A549 (cell line): ENCODE data around the gene LMTK3. TPM values are rescaled to one million over a fixed set of nuclear protein-coding genes. Genes with fewer than 3 reads are reported as not detected.
"Not testable (repeated sequence)": the region's sequence is repeated elsewhere in the genome, so short reads cannot be mapped to it uniquely, and the experiment has no call there.

Source experiments
- ATAC-seq, 2 experiments: fragments of 200-7000 bp in 1 of 2; fragments of >200 bp in 1 of 2; cut with Nextera tagmentation in 1 of 2; cut with Tn5 transposase in 1 of 2; 3 replicates each; pipeline versions ENCODE4 v1.8.0 to v1.9.1; 2018 to 2020; ENCODE audit warnings: mild to moderate bottlenecking in 1 of 2, moderate library complexity in 1 of 2
- CTCF ChIA-PET: fragments of 300-600 bp; sonication (Branson Sonifier 250); formaldehyde crosslinking; extraction: SDS; loops from one replicate; lab custom pipeline; 2021; ENCODE audit warnings: antibody characterized with exemption, inconsistent platforms; lab: Yijun Ruan, JAX
- POLR2A ChIA-PET: fragments of 350-600 bp; formaldehyde crosslinking; extraction: SDS; loops from one replicate; lab custom pipeline; 2021; ENCODE audit warnings: antibody characterized with exemption, inconsistent platforms; lab: Yijun Ruan, JAX
- DNase-seq, 2 experiments: peaks; one replicate each; pipeline versions ENCODE4 v3.0.0 to v3.0.0-alpha.2; 2011 to 2016; ENCODE audit warnings: low read depth in 1 of 2, low spot score in 1 of 2
- FAIRE-seq: peaks from 2 replicates; lab custom pipeline; 2011; peaks lifted over from hg19 to GRCh38; lab: Jason Lieb, UNC
- H3K27ac ChIP-seq, 2 experiments: fragments of >200 bp; sonication (Bioruptor Twin); formaldehyde crosslinking; 3 replicates each; pipeline ENCODE4 v1.5.1; 2016 to 2017
- H3K4me1 ChIP-seq: fragments of >200 bp; sonication (Bioruptor Twin); formaldehyde crosslinking; 3 replicates; pipeline ENCODE4 v1.6.1; 2016
- H3K4me2 ChIP-seq: fragments of >200 bp; sonication (Bioruptor Twin); formaldehyde crosslinking; 3 replicates; pipeline ENCODE4 v1.6.1; 2016
- H3K4me3 ChIP-seq: fragments of >200 bp; sonication (Bioruptor Twin); formaldehyde crosslinking; 3 replicates; pipeline ENCODE4 v1.5.1; 2016
- H3K9me3 ChIP-seq: fragments of >200 bp; sonication (Bioruptor Twin); formaldehyde crosslinking; 3 replicates; pipeline ENCODE4 v1.6.1; 2016
- CBX2 ChIP-seq: fragments of 200-600 bp; sonication (generic); IDR thresholded peaks from 2 replicates; pipeline ENCODE4 v1.6.1; 2016; ENCODE audit warnings: low read depth, mild to moderate bottlenecking, borderline replicate concordance
- CEBPB ChIP-seq, 2 experiments: fragments of >200 bp in 1 of 2; sonication (Bioruptor Twin) in 1 of 2; formaldehyde crosslinking in 1 of 2; IDR thresholded peaks; 2 replicates each; pipeline ENCODE4 v1.6.1; 2012 to 2016
- CHD4 ChIP-seq: fragments of 200-600 bp; sonication (generic); IDR thresholded peaks from 2 replicates; pipeline ENCODE4 v1.6.1; 2016; ENCODE audit warnings: antibody characterized with exemption, mild to moderate bottlenecking, borderline replicate concordance
- EP300 ChIP-seq, 2 experiments: fragments of >200 bp; sonication (Bioruptor Twin); formaldehyde crosslinking; IDR thresholded peaks; 2 replicates in 1 of 2; 3 replicates in 1 of 2; pipeline ENCODE4 v1.6.1; 2016 to 2017
- FOSB ChIP-seq: fragments of 250-450 bp; sonication (Bioruptor Pico); IDR thresholded peaks from 2 replicates; pipeline ENCODE4 v1.5.0; 2020; ENCODE audit warnings: mild to moderate bottlenecking, moderate library complexity
- FOSL2 ChIP-seq, 2 experiments: fragments of 450-650 bp in 1 of 2; fragments of >200 bp in 1 of 2; sonication (Bioruptor Twin) in 1 of 2; formaldehyde crosslinking; IDR thresholded peaks; 2 replicates each; pipeline versions ENCODE4 v1.5.0 to v1.6.1; 2016 to 2020; ENCODE audit warnings: mild to moderate bottlenecking in 1 of 2, moderate library complexity in 1 of 2
- GATA3 ChIP-seq: IDR thresholded peaks from 2 replicates; pipeline ENCODE4 v1.6.1; 2012; ENCODE audit warnings: borderline replicate concordance
- HOXB13 ChIP-seq: fragments of 250-450 bp; sonication (Bioruptor Pico); IDR thresholded peaks from 2 replicates; pipeline ENCODE4 v1.5.0; 2020; ENCODE audit warnings: low read depth, mild to moderate bottlenecking, moderate library complexity
- HOXB5 ChIP-seq: fragments of 250-450 bp; sonication (Bioruptor Pico); IDR thresholded peaks from 2 replicates; pipeline ENCODE4 v1.5.0; 2020; ENCODE audit warnings: mild to moderate bottlenecking, moderate library complexity
- JUNB ChIP-seq: fragments of >200 bp; sonication (Bioruptor Twin); formaldehyde crosslinking; IDR thresholded peaks from 2 replicates; pipeline ENCODE4 v1.6.1; 2016
- KDM5A ChIP-seq: fragments of 200-600 bp; sonication (generic); IDR thresholded peaks from 2 replicates; pipeline ENCODE4 v1.6.1; 2016; ENCODE audit warnings: antibody characterized with exemption, mild to moderate bottlenecking
- MAFK ChIP-seq: fragments of 450-650 bp; IDR thresholded peaks from 2 replicates; pipeline ENCODE4 v1.6.1; 2014; ENCODE audit not compliant: partially characterized antibody
- MYC ChIP-seq: IDR thresholded peaks from 2 replicates; pipeline ENCODE4 v1.6.1; 2012; ENCODE audit warnings: mild to moderate bottlenecking, inconsistent platforms, low read length, improper control_type of control experiment, borderline replicate concordance
- NFE2L2 ChIP-seq: fragments of 150-350 bp; conservative IDR thresholded peaks from 2 replicates; pipeline ENCODE4 v1.6.1; 2014; ENCODE audit warnings: low read length
- NR3C1 ChIP-seq: fragments of >200 bp; sonication (Bioruptor Twin); formaldehyde crosslinking; IDR thresholded peaks from 3 replicates; pipeline ENCODE4 v1.6.1; 2017
- RAD21 ChIP-seq, 2 experiments: fragments of >200 bp in 1 of 2; sonication (Bioruptor Twin) in 1 of 2; formaldehyde crosslinking in 1 of 2; IDR thresholded peaks in 1 of 2; conservative IDR thresholded peaks in 1 of 2; 2 replicates in 1 of 2; 3 replicates in 1 of 2; pipeline ENCODE4 v1.6.1; 2012 to 2018; ENCODE audit warnings: inconsistent platforms in 1 of 2
- SREBF2 ChIP-seq: fragments of 450-650 bp; IDR thresholded peaks from 2 replicates; pipeline ENCODE4 v1.6.1; 2014; ENCODE audit warnings: mild to moderate bottlenecking, moderate library complexity
- TFCP2L1 ChIP-seq: fragments of 250-450 bp; sonication (Bioruptor Pico); IDR thresholded peaks from 2 replicates; pipeline ENCODE4 v1.5.0; 2021; ENCODE audit warnings: mild to moderate bottlenecking
- TP53 ChIP-seq: fragments of 250-450 bp; sonication (Bioruptor Pico); IDR thresholded peaks from 2 replicates; pipeline ENCODE4 v1.5.0; 2021; ENCODE audit warnings: mild to moderate bottlenecking, moderate library complexity
- WGBS: methylation state at CpG from one replicate; pipeline ENCODE4 v1.1.6; 2017; ENCODE audit errors: missing lambda C conversion rate; 5-methylcytosine and 5-hydroxymethylcytosine counted together
- polyA plus RNA-seq, 4 experiments: library from polyadenylated mRNA; depleted of rRNA in 3 of 4; stranded (reverse); fragments of >200 nt; fragmentation: RNase III in 1 of 4; extraction: RNeasy Plus Mini Kit Qiagen cat#74134 plus additional on column Dnase treatment in 1 of 4; gene quantifications; 2 replicates in 3 of 4; 3 replicates in 1 of 4; pipeline ENCODE4 v1.2.3, GENCODE V29; 2011 to 2017
- TF ChIP-seq, protein P1 (sequence below): fragments of >200 bp; sonication (Bioruptor Twin); formaldehyde crosslinking; IDR thresholded peaks from 3 replicates; pipeline ENCODE4 v1.5.1; 2016
- TF ChIP-seq, protein P2 (sequence below): fragments of 450-650 bp; IDR thresholded peaks from 2 replicates; pipeline ENCODE4 v1.6.1; 2014; ENCODE audit warnings: antibody characterized with exemption

LMTK3 gene
- polyA plus RNA-seq, 2 of the 4 experiments (the other 2 are of a cell fraction) = 0.62 to 6.1 TPM

DNA sequence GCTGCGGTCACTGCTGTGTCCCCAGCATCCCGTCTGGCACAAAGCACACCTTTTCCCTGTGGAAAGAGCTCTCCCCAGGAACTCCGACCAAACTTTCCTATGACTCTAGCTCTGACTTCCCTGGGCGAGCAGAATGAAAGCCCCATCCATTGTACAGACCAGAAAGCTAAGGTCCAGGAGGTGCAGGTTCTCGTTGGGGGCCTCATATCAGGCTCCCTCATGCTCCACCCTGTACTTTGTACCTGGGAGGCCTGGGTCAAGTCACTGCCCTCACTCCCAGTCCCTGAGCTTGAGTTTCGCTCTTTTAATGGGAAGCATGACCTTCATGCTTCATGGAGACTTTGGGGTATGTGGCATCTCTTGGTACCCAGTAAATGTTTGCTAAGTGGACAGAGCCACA lies 24.1 kb downstream of the LMTK3 start:
- 22% methylated on average over 6 of the region's 6 CpGs for WGBS
- H3K9me3 ChIP-seq = no peaks in the 10 kb centered on the region
- ChIA-PET CTCF (interaction anchor here (0.6 to 9.5 kb wide), 18 partner anchors 7 to 155 kb away, joined by 3 to 268 read pairs (median 12); partner anchors contain the start of genes GRIN2D, GRWD1, KDELR1 and SPACA4), POLR2A (interaction anchor here (0.6 to 2.5 kb wide), 14 partner anchors 8 to 166 kb away, joined by 3 to 12 read pairs (median 3); partner anchors contain the start of genes RPL18 and SPHK2)
- no peak for DNase-seq
- peak; percentile 3 to 9 for ATAC-seq
- peak overlapping the region; percentile 91 to 94 for H3K27ac ChIP-seq
- H3K4me1 ChIP-seq = peaks cover 74% of the 10 kb centered on the region
- no peak for FAIRE-seq
- TF ChIP-seq TFCP2L1 (CRISPR knock-in tag) (no peak), NFE2L2 (no peak), MAFK (no peak), TP53 (CRISPR knock-in tag) (no peak), FOSB (no peak), HOXB13 (CRISPR knock-in tag) (no peak), FOSL2 (IDR thresholded peaks at IDR 0.05) (no peak), FOSL2 (CRISPR knock-in tag; IDR thresholded peaks at IDR 0.05) (no peak), SREBF2 (no peak), CBX2 (no peak)
- TF ChIP-seq, protein P1, sequence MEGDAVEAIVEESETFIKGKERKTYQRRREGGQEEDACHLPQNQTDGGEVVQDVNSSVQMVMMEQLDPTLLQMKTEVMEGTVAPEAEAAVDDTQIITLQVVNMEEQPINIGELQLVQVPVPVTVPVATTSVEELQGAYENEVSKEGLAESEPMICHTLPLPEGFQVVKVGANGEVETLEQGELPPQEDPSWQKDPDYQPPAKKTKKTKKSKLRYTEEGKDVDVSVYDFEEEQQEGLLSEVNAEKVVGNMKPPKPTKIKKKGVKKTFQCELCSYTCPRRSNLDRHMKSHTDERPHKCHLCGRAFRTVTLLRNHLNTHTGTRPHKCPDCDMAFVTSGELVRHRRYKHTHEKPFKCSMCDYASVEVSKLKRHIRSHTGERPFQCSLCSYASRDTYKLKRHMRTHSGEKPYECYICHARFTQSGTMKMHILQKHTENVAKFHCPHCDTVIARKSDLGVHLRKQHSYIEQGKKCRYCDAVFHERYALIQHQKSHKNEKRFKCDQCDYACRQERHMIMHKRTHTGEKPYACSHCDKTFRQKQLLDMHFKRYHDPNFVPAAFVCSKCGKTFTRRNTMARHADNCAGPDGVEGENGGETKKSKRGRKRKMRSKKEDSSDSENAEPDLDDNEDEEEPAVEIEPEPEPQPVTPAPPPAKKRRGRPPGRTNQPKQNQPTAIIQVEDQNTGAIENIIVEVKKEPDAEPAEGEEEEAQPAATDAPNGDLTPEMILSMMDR = no peak
- TF ChIP-seq, protein P2, sequence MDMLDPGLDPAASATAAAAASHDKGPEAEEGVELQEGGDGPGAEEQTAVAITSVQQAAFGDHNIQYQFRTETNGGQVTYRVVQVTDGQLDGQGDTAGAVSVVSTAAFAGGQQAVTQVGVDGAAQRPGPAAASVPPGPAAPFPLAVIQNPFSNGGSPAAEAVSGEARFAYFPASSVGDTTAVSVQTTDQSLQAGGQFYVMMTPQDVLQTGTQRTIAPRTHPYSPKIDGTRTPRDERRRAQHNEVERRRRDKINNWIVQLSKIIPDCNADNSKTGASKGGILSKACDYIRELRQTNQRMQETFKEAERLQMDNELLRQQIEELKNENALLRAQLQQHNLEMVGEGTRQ = no peak
- H3K4me3 ChIP-seq = no peak overlapping the region
- H3K4me2 ChIP-seq = peak overlapping the region; percentile 86

DNA sequence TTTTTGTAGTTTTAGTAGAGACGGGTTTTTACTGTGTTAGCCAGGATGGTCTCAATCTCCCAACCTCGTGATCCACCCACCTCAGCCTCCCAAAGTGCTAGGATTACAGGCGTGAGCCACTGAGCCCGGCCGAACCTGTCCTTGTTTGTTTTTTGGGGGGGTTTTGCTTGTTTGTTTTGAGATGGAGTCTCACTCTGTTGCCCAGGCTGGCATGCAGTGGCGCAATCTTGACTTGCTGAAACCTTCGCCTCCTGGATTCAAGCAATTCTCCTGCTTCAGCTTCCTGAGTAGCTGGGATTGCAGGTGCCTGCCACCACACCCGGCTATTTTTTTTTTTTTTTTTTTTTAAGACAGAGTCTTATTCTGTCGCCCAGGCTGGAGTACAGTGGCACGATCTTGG lies 24.9 kb downstream of the LMTK3 start:
- Histone ChIP-seq H3K4me1 (peaks cover 77% of the 10 kb centered on the region), H3K27ac (peak overlapping the region; percentile 91 to 94)
- CTCF ChIA-PET = interaction anchor here (0.6 to 9.5 kb wide), 11 partner anchors 9 to 154 kb away, joined by 3 to 268 read pairs (median 13); partner anchors contain the start of genes GRWD1 and SPACA4

GRCh38 chr19:48484931-48485612 lies 26.6 kb downstream of the LMTK3 start:
- Histone ChIP-seq H3K4me1 (peaks cover 62% of the 10 kb centered on the region), H3K4me2 (no peak overlapping the region), H3K4me3 (no peak overlapping the region), H3K9me3 (no peaks in the 10 kb centered on the region), H3K27ac (peak overlapping the region; percentile 55 to 94; a peak in 4 of 6 replicates)
- ChIA-PET POLR2A (no interaction called here), CTCF (no interaction called here)
- WGBS = 92% methylated on average over 34 of the region's 37 CpGs
- no peak for FAIRE-seq
- TF ChIP-seq KDM5A (no peak), MYC (no peak), RAD21 (conservative IDR thresholded peaks at IDR 0.05 in 1 of 2, IDR thresholded peaks at IDR 0.05 in 1 of 2) (no peak), NR3C1 (no peak), JUNB (no peak), MAFK (no peak), CHD4 (no peak), CEBPB (IDR thresholded peaks at IDR 0.05) (no peak), HOXB5 (CRISPR knock-in tag) (no peak), GATA3 (no peak), TFCP2L1 (CRISPR knock-in tag) (no peak)
- TF ChIP-seq, protein P2 = no peak
- ATAC-seq = no peak
- no peak for DNase-seq

More for the DNA sequence above, 24.9 kb downstream of the LMTK3 start:
- TF ChIP-seq CEBPB (IDR thresholded peaks at IDR 0.05) = peak; percentile 84 to 97; a peak in 3 of 4 replicates
- 0 out of 5 replicates have a peak, but pooled peaks have one; percentile 12 to 22 for TF ChIP-seq EP300 (IDR thresholded peaks at IDR 0.05)
- TF ChIP-seq, all 56 proteins: peak for 2; not testable (repeated sequence) for 54
- not testable (repeated sequence) for ATAC-seq, H3K4me3 ChIP-seq, FAIRE-seq, H3K9me3 ChIP-seq
- WGBS = 25% methylated on average over 10 of the region's 10 CpGs
- peak overlapping the region; percentile 86 for H3K4me2 ChIP-seq
- POLR2A ChIA-PET = interaction anchor here (1.3 to 2.5 kb wide), 2 partner anchors 11 to 122 kb away, joined by 3 to 12 read pairs; no protein-coding TSS in a partner anchor
- DNase-seq = peak in 1 of 2 experiments; percentile 65
